HUES64 (cell line): ENCODE results near the gene DDC.

Experiments used
- H3K27ac ChIP-seq: 2 replicates; pipeline ENCODE4 v1.7.0; 2013; ENCODE audit warnings: low read depth, low read length, inconsistent platforms
- H3K27me3 ChIP-seq: 2 replicates; pipeline ENCODE4 v1.6.1; 2013; ENCODE audit warnings: mild to moderate bottlenecking, low read length; ENCODE audit not compliant: insufficient read depth
- H3K36me3 ChIP-seq: 2 replicates; pipeline ENCODE4 v1.6.1; 2013; ENCODE audit warnings: mild to moderate bottlenecking, low read length; ENCODE audit not compliant: insufficient read depth
- H3K4me1 ChIP-seq: 2 replicates; pipeline ENCODE4 v1.6.1; 2013; ENCODE audit warnings: mild to moderate bottlenecking, low read length, moderate library complexity; ENCODE audit not compliant: insufficient read depth
- H3K4me3 ChIP-seq: 2 replicates; pipeline ENCODE4 v1.5.1; 2013; ENCODE audit warnings: mild to moderate bottlenecking, low read length, moderate library complexity
- H3K9ac ChIP-seq: 2 replicates; pipeline ENCODE4 v1.6.1; 2013; ENCODE audit warnings: mild to moderate bottlenecking, low read depth, low read length
- H3K9me3 ChIP-seq: 2 replicates; pipeline ENCODE4 v1.6.1; 2013; ENCODE audit warnings: low read depth, low read length; ENCODE audit not compliant: insufficient read depth
- WGBS: fragments of 150-250, 120-280 bp; methylation state at CpG from one replicate; pipeline ENCODE4 v1.1.7; 2013; ENCODE audit warnings: missing lambda C conversion rate; 5-methylcytosine and 5-hydroxymethylcytosine counted together

DDC gene

GRCh38 chr7:50421043-50421442 is 144.2 kb downstream of the DDC start:
- Histone ChIP-seq H3K36me3 (no peaks in the 10 kb centered on the region), H3K4me1 (peaks cover 12% of the 10 kb centered on the region), H3K9me3 (no peaks in the 10 kb centered on the region), H3K9ac (no peak overlapping the region), H3K27ac (no peak overlapping the region), H3K4me3 (no peak overlapping the region), H3K27me3 (no peaks in the 10 kb centered on the region)
- WGBS: 62% methylated on average over 3 of the region's 3 CpGs

DNA sequence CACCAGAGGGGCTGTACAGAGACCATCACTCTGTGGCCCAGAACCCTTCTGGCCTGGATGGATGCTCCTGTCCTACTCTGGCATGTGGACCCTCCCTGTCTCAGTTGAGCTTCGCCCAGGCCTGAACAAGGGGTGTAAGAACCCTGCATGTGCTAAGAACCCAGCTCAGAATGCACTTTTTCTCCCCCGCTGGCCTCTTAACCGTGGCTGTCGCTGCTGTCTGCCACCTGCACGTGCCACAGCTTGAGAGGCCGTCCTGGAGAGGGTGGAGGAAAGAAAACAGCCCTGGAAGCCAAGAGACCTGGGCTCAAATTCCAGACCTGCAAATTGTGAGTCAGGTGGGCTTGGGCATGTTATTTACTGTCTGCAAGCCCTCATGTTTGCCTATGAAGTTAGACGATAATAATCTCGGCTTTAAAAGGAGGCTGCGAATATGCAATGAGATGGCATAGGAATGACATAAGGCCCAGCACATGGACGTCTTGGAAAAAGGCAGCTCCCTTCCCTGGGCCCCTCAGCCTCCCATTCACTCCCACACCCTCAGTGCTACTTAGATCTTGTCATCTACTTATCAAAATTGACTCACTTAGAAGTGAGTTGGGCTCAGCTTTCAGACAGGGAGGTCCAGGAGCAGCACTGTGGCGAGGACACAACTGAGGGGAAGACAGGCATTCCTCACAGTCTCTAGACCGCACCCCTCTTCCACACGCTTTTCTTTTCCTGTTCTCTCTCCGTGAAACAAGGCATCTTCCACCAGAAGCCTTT is 146.5 kb downstream of the DDC start:
- H3K4me3 ChIP-seq: no peak overlapping the region
- no peaks in the 10 kb centered on the region for H3K27me3 ChIP-seq
- H3K36me3 ChIP-seq: no peaks in the 10 kb centered on the region
- H3K4me1 ChIP-seq: peaks cover 12% of the 10 kb centered on the region
- no peaks in the 10 kb centered on the region for H3K9me3 ChIP-seq
- no peak overlapping the region; the same call in 1 of the 2 replicates for H3K27ac ChIP-seq
- WGBS: 70% methylated on average over 14 of the region's 14 CpGs
- H3K9ac ChIP-seq: no peak overlapping the region

GRCh38 chr7:50418086-50418515 is 147.1 kb downstream of the DDC start:
- peaks cover 12% of the 10 kb centered on the region for H3K4me1 ChIP-seq
- no peaks in the 10 kb centered on the region for H3K36me3 ChIP-seq
- H3K9ac ChIP-seq: no peak overlapping the region
- H3K4me3 ChIP-seq: no peak overlapping the region
- H3K27ac ChIP-seq: no peak overlapping the region
- 5% methylated on average over 4 of the region's 4 CpGs for WGBS
- no peaks in the 10 kb centered on the region for H3K9me3 ChIP-seq
- H3K27me3 ChIP-seq: no peaks in the 10 kb centered on the region

DNA sequence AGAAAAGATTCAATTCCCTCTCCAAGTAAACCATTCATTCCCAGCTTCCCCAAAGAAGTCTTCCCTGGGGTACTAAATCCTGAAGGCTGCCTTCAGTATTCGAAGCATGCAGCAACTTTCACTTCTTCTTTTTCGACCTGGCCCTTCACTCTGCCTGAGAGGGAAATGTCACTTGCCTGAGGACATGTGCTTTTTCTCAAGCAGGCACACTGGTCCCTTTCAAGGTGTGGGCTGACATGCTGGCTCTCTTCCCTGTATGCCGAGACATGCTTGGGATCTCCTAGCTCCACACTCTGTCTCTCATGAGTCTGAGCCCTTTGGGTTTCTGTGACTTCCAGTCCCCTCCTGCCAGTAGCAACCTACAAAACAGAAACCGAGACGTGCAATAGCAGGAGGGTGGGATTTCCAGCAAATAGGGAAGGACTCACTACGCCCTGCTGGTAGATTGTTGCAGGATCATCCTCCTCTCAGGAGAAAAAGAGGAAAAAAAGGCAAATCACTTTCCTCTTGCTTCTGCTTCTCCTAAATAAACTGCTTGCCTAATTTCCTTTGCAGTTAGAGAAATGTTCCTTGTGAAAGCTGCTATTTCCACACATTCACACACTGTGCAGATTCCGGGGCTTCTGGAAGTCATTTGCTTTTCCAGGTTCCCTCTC is 148.6 kb downstream of the DDC start:
- Histone ChIP-seq H3K9me3 (no peaks in the 10 kb centered on the region), H3K27ac (no peak overlapping the region), H3K4me1 (peaks cover 9% of the 10 kb centered on the region), H3K4me3 (no peak overlapping the region), H3K36me3 (no peaks in the 10 kb centered on the region), H3K9ac (no peak overlapping the region), H3K27me3 (no peaks in the 10 kb centered on the region)
- 87% methylated on average over 7 of the region's 7 CpGs for WGBS

DNA sequence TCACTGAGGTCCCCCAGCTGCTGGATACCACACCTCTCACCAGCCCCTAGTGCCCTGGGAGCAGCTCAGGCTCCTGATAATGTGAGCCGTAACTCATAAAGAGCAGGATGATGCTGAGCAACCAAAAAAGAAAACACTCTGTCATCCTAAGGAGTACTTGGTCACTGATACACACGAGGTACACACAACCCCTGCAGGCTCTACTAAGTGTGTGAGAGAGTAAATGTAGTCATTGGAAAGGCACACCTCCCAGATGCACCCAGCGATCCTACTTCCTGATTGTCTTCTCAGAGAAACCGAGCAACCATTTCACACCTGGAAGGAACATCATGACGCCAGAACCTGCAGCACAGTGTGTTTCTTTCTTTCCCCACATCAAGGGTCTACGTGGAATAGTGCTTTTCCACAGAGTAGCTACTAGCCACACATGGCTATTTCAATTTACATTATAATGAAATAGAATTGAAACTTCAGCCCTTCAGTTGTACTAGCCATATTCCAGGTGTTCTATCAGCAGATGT is 149.3 kb downstream of the DDC start:
- Histone ChIP-seq H3K36me3 (no peaks in the 10 kb centered on the region), H3K4me3 (no peak overlapping the region), H3K27ac (no peak overlapping the region), H3K9ac (no peak overlapping the region), H3K9me3 (no peaks in the 10 kb centered on the region), H3K4me1 (peaks cover 8% of the 10 kb centered on the region), H3K27me3 (no peaks in the 10 kb centered on the region)
- WGBS: 94% methylated on average over 6 of the region's 6 CpGs

- H3K9ac ChIP-seq: no peak overlapping the region
- H3K36me3 ChIP-seq: no peaks in the 10 kb centered on the region
- 93% methylated on average over 7 of the region's 7 CpGs for WGBS
- no peaks in the 10 kb centered on the region for H3K4me1 ChIP-seq
- H3K9me3 ChIP-seq: no peaks in the 10 kb centered on the region
- no peaks in the 10 kb centered on the region for H3K27me3 ChIP-seq
- no peak overlapping the region for H3K4me3 ChIP-seq
- H3K27ac ChIP-seq: no peak overlapping the region
Observed at GRCh38 chr7:50413561-50413960, 151.6 kb downstream of the DDC start.

DNA sequence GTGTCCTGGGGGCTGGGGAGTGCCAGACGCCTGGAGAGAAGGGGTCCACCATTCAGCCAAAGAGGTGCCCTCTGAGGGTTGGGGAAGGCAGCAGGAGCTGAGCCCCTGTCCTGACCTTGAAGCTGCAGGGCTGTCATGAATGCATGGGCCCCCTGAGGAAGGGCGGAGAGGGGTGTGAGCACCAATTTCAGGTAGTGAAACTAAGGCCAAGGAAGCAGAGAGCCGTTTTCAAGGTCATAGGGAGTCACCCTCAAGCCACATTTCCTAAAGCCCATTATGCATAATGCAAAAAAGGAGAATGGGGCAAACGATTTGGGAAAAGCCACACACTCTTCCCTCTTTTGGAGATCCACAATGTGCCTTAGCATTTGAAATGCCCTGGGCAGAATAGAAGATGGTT is 152.2 kb downstream of the DDC start:
- no peaks in the 10 kb centered on the region for H3K4me1 ChIP-seq
- no peak overlapping the region for H3K27ac ChIP-seq
- 85% methylated on average over 4 of the region's 4 CpGs for WGBS

DNA sequence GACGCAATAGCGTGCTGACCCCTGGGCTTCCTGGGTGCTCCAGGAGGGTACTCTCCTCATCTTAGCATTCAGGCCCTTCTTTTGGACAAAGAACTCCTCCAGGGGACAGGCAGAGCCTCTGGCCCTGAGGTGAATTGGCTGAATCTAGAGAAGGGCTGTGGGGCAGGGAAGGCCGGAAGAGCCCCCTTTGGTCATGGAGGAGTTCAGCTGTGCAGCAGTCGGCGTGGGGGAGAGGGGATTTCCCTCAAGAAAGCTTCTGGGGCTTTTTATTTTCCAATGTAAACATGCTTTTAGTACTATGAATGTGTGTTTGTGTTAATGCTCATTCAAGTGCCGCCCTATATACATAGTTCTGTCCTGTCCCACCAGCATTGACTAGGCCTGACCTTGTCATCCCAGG is 153.9 kb downstream of the DDC start:
- Histone ChIP-seq H3K4me3 (no peak overlapping the region), H3K9ac (no peak overlapping the region), H3K36me3 (no peaks in the 10 kb centered on the region), H3K27me3 (no peaks in the 10 kb centered on the region), H3K4me1 (no peaks in the 10 kb centered on the region), H3K9me3 (no peaks in the 10 kb centered on the region), H3K27ac (no peak overlapping the region)
- WGBS: 96% methylated on average over 6 of the region's 6 CpGs

More for the DNA sequence above, 152.2 kb downstream of the DDC start:
- H3K9ac ChIP-seq: no peak overlapping the region
- H3K9me3 ChIP-seq: no peaks in the 10 kb centered on the region
- no peaks in the 10 kb centered on the region for H3K27me3 ChIP-seq
- no peak overlapping the region for H3K4me3 ChIP-seq
- no peaks in the 10 kb centered on the region for H3K36me3 ChIP-seq

GRCh38 chr7:50409856-50410745 is 155.1 kb downstream of the DDC start:
- Histone ChIP-seq H3K27ac (no peak overlapping the region), H3K27me3 (no peaks in the 10 kb centered on the region), H3K9me3 (no peaks in the 10 kb centered on the region), H3K4me1 (no peaks in the 10 kb centered on the region), H3K4me3 (no peak overlapping the region), H3K9ac (no peak overlapping the region), H3K36me3 (no peaks in the 10 kb centered on the region)
- WGBS: 93% methylated on average over 17 of the region's 17 CpGs
